ENCODE measurements around the gene MAEA. TPM values are rescaled to one million over a fixed set of nuclear protein-coding genes. Genes with fewer than 3 reads are reported as not detected.

The MAEA gene
- polyA plus RNA-seq, 1 experiment: 73.3 TPM

- CTCF ChIA-PET: no interaction called here
- H3K4me3 ChIP-seq (ENCODE audit: low read depth, low read length): no peak overlapping the region
- H3K9me3 ChIP-seq (ENCODE audit: control insufficient read depth, insufficient read depth, low read length): no peaks in the 10 kb centered on the region; the same call in 1 of the 2 replicates
- TF ChIP-seq, protein P1, sequence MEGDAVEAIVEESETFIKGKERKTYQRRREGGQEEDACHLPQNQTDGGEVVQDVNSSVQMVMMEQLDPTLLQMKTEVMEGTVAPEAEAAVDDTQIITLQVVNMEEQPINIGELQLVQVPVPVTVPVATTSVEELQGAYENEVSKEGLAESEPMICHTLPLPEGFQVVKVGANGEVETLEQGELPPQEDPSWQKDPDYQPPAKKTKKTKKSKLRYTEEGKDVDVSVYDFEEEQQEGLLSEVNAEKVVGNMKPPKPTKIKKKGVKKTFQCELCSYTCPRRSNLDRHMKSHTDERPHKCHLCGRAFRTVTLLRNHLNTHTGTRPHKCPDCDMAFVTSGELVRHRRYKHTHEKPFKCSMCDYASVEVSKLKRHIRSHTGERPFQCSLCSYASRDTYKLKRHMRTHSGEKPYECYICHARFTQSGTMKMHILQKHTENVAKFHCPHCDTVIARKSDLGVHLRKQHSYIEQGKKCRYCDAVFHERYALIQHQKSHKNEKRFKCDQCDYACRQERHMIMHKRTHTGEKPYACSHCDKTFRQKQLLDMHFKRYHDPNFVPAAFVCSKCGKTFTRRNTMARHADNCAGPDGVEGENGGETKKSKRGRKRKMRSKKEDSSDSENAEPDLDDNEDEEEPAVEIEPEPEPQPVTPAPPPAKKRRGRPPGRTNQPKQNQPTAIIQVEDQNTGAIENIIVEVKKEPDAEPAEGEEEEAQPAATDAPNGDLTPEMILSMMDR (IDR thresholded peaks at IDR 0.05; ENCODE audit: low read depth, low read length): no peak
- no peaks in the 10 kb centered on the region for H3K27me3 ChIP-seq (ENCODE audit: control insufficient read depth, insufficient read depth, low read length)
- POLR2A ChIA-PET: interaction anchor here (0.6 kb wide), 1 partner anchor 41 kb away, joined by 5 read pairs; no protein-coding TSS in a partner anchor
- H3K27ac ChIP-seq (ENCODE audit: low read depth, low read length): no peak overlapping the region
- DNase-seq (ENCODE audit: low read depth, low spot score): no peak
These were observed 85.5 kb downstream of the MAEA start for GRCh38 chr4:1375051-1375721.

DNA sequence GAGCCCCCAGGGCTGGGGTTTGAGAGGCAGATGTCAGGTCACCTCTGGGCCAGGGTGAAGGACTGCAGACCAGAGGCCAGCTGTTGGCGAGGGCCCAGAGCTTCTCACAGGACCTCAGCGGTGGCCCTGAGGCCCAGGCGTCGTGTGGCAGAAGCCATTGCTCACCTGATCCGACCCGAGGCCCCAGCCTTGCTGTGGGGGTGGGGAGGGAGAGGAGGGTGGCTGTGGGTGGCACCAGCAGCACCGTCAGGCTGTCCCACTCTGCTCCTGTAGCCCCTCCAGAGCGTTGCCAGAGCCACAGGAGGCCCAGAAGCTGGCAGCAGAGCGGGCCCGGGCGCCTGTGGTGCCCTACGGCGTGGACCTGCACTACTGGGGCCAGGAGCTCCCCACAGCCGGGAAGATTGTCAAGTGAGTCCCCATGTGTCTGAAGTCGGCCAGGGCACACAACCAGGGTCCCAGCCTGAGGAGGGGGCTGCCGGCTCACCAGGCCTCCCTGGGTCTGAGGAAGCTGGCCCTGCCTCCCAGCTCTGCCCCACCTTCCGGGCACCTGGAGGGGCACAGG lies 86.2 kb downstream of the MAEA start:
- CTCF ChIA-PET: no interaction called here
- Histone ChIP-seq H3K27me3 (ENCODE audit: control insufficient read depth, insufficient read depth, low read length) (no peaks in the 10 kb centered on the region), H3K27ac (ENCODE audit: low read depth, low read length) (no peak overlapping the region), H3K4me3 (ENCODE audit: low read depth, low read length) (no peak overlapping the region), H3K9me3 (ENCODE audit: control insufficient read depth, insufficient read depth, low read length) (no peaks in the 10 kb centered on the region; the same call in 1 of the 2 replicates)
- POLR2A ChIA-PET: no interaction called here
- no peak for DNase-seq (ENCODE audit: low read depth, low spot score)
- TF ChIP-seq, protein P1 (IDR thresholded peaks at IDR 0.05; ENCODE audit: low read depth, low read length): no peak

DNA sequence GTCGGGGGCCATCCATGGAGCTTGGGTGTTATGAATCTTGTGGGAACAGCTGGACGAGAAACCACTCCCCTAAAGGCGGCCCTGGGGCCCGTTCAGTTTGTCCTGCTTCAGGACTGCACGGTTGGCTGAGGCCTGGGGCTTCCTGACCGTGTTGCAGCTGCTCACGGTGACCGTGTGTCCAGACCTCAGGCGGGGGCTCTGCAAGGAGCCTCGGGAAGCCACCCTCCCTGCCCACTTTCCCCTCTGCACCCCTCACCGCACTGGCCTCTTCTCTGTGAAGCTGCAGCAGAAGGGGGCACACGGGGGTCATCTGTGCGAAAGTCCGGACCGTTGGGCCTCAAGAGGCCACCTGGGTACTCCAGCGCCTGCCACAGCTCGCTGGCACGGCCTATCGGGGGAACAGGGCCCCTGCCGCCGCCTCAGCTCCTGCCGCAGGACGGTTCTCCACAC lies 86.7 kb downstream of the MAEA start:
- Histone ChIP-seq H3K9me3 (ENCODE audit: control insufficient read depth, insufficient read depth, low read length) (no peaks in the 10 kb centered on the region; the same call in 1 of the 2 replicates), H3K27ac (ENCODE audit: low read depth, low read length) (no peak overlapping the region), H3K27me3 (ENCODE audit: control insufficient read depth, insufficient read depth, low read length) (no peaks in the 10 kb centered on the region), H3K4me3 (ENCODE audit: low read depth, low read length) (no peak overlapping the region)
- POLR2A ChIA-PET: no interaction called here
- CTCF ChIA-PET: no interaction called here
- TF ChIP-seq, protein P1 (IDR thresholded peaks at IDR 0.05; ENCODE audit: low read depth, low read length): no peak
- no peak for DNase-seq (ENCODE audit: low read depth, low spot score)

- POLR2A ChIA-PET: no interaction called here
- TF ChIP-seq, protein P1 (IDR thresholded peaks at IDR 0.05; ENCODE audit: low read depth, low read length): no peak
- Histone ChIP-seq H3K9me3 (ENCODE audit: control insufficient read depth, insufficient read depth, low read length) (no peaks in the 10 kb centered on the region; the same call in 1 of the 2 replicates), H3K27ac (ENCODE audit: low read depth, low read length) (no peak overlapping the region), H3K4me3 (ENCODE audit: low read depth, low read length) (no peak overlapping the region), H3K27me3 (ENCODE audit: control insufficient read depth, insufficient read depth, low read length) (no peaks in the 10 kb centered on the region)
- CTCF ChIA-PET: no interaction called here
- no peak for DNase-seq (ENCODE audit: low read depth, low spot score)
These were observed 87.3 kb downstream of the MAEA start for GRCh38 chr4:1376841-1377605.
